ENCODE results near the gene ARID1B. TPM values are rescaled to one million over a fixed set of nuclear protein-coding genes. Genes with fewer than 3 reads are reported as not detected.
A peak's percentile ranks its signal among the peaks of the same experiment; 100 is the strongest.

The ARID1B gene
- total and polyA plus RNA-seq, 2 donors (not counting 1 experiment from before 2014, with no cell fraction given), result 47.2 to 280 TPM

GRCh38 chr6:156919370-156919769 lies 142.2 kb downstream of the ARID1B start:
- peaks cover 0 to 13% of the 10 kb centered on the region in 2 experiments for H3K36me3 ChIP-seq (replicated peaks in 1 of 2; ENCODE audit: control extremely low read depth in 1 of 2, control insufficient read depth in 1 of 2, extremely low read depth in 1 of 2, insufficient read depth in 2 of 2, low read length in 1 of 2)
- H2AFZ ChIP-seq (ENCODE audit: insufficient read depth, low read depth, low read length, poor library complexity, severe bottlenecking), result no peak overlapping the region
- no peak overlapping the region for H3K9ac ChIP-seq (ENCODE audit: low read length)
- H3K4me3 ChIP-seq (ENCODE audit: control extremely low read depth in 1 of 5, extremely low read depth in 1 of 5, insufficient read depth in 1 of 5, low read depth in 2 of 5, low read length in 4 of 5), result no peak overlapping the region
- Mint-ChIP-seq H3K9me3 (ENCODE audit: insufficient read depth) (no peaks in the 10 kb centered on the region), H3K4me3 (no peak overlapping the region), H3K4me1 (peaks cover 67% of the 10 kb centered on the region), H3K27ac (no peak overlapping the region), H3K27me3 (no peaks in the 10 kb centered on the region)
- ChIA-PET CTCF (interaction anchor here (1.1 kb wide), 1 partner anchor 110 kb away, joined by 3 read pairs; no protein-coding TSS in a partner anchor), POLR2A (interaction anchor here (0.6 to 0.7 kb wide), 3 partner anchors 11 to 355 kb away, joined by 3 to 4 read pairs (median 4); no protein-coding TSS in a partner anchor)
- no peak overlapping the region for H3K4me2 ChIP-seq (replicated peaks; ENCODE audit: low read depth, low read length, poor library complexity, severe bottlenecking)
- H4K20me1 ChIP-seq (ENCODE audit: control insufficient read depth, insufficient read depth, low read length, poor library complexity, severe bottlenecking), result peaks cover 21% of the 10 kb centered on the region
- no peak for DNase-seq
- H3K27ac ChIP-seq (ENCODE audit: low read length in 2 of 2), result no peak overlapping the region
- 95% methylated on average over 2 of the region's 2 CpGs for WGBS (ENCODE audit: insufficient coverage)
- intact Hi-C loops (cut with micrococcal nuclease), result loop anchor here (10.0 kb wide), 1 partner anchor 135 kb away; no protein-coding TSS in a partner anchor
- peaks cover 97% of the 10 kb centered on the region for H3K79me2 ChIP-seq (ENCODE audit: control insufficient read depth, insufficient read depth, low read length)
- no peak for ATAC-seq (ENCODE audit: low read depth)
- TF ChIP-seq EZH2 (IDR thresholded peaks at IDR 0.05; ENCODE audit: borderline replicate concordance, insufficient read depth, low read depth, low read length, poor library complexity, severe bottlenecking) (no peak), CTCF (IDR thresholded peaks at IDR 0.05) (no peak)
- peaks cover 39 to 50% of the 10 kb centered on the region in 2 donors for H3K4me1 ChIP-seq (ENCODE audit: control insufficient read depth in 2 of 2, insufficient read depth in 2 of 2, low read length in 2 of 2)
- no peaks in the 10 kb centered on the region for H3K27me3 ChIP-seq (replicated peaks in 1 of 4; ENCODE audit: control extremely low read depth in 1 of 4, control insufficient read depth in 3 of 4, insufficient read depth in 4 of 4, low read length in 3 of 4)
- no peaks in the 10 kb centered on the region for H3K9me3 ChIP-seq (ENCODE audit: control extremely low read depth in 1 of 3, control insufficient read depth in 2 of 3, insufficient read depth in 1 of 3, low read length in 2 of 3)

GRCh38 chr6:156919814-156920369 lies 142.7 kb downstream of the ARID1B start:
- Histone ChIP-seq H3K36me3 (replicated peaks in 1 of 2; ENCODE audit: control extremely low read depth in 1 of 2, control insufficient read depth in 1 of 2, extremely low read depth in 1 of 2, insufficient read depth in 2 of 2, low read length in 1 of 2) (peaks cover 0 to 13% of the 10 kb centered on the region in 2 experiments), H3K79me2 (ENCODE audit: control insufficient read depth, insufficient read depth, low read length) (peaks cover 97% of the 10 kb centered on the region), H3K4me1 (ENCODE audit: control insufficient read depth in 2 of 2, insufficient read depth in 2 of 2, low read length in 2 of 2) (peaks cover 41 to 52% of the 10 kb centered on the region in 2 donors), H2AFZ (ENCODE audit: insufficient read depth, low read depth, low read length, poor library complexity, severe bottlenecking) (no peak overlapping the region), H3K27me3 (replicated peaks in 1 of 4; ENCODE audit: control extremely low read depth in 1 of 4, control insufficient read depth in 3 of 4, insufficient read depth in 4 of 4, low read length in 3 of 4) (no peaks in the 10 kb centered on the region), H3K4me2 (replicated peaks; ENCODE audit: low read depth, low read length, poor library complexity, severe bottlenecking) (no peak overlapping the region), H3K27ac (ENCODE audit: low read length in 2 of 2) (no peak overlapping the region), H4K20me1 (ENCODE audit: control insufficient read depth, insufficient read depth, low read length, poor library complexity, severe bottlenecking) (peaks cover 24% of the 10 kb centered on the region), H3K4me3 (ENCODE audit: control extremely low read depth in 1 of 5, extremely low read depth in 1 of 5, insufficient read depth in 1 of 5, low read depth in 2 of 5, low read length in 4 of 5) (no peak overlapping the region), H3K9ac (ENCODE audit: low read length) (no peak overlapping the region), H3K9me3 (ENCODE audit: control extremely low read depth in 1 of 3, control insufficient read depth in 2 of 3, insufficient read depth in 1 of 3, low read length in 2 of 3) (no peaks in the 10 kb centered on the region)
- ChIA-PET POLR2A (interaction anchor here (0.6 kb wide), 1 partner anchor 11 kb away, joined by 4 read pairs; no protein-coding TSS in a partner anchor), CTCF (interaction anchor here (1.1 kb wide), 1 partner anchor 111 kb away, joined by 3 read pairs; no protein-coding TSS in a partner anchor)
- Mint-ChIP-seq H3K27ac (peak overlapping the region; percentile 4), H3K27me3 (no peaks in the 10 kb centered on the region), H3K4me3 (no peak overlapping the region), H3K9me3 (ENCODE audit: insufficient read depth) (no peaks in the 10 kb centered on the region), H3K4me1 (peaks cover 66% of the 10 kb centered on the region)
- intact Hi-C loops (cut with micrococcal nuclease), result loop anchor here (10.0 kb wide), 1 partner anchor 135 kb away; no protein-coding TSS in a partner anchor
- DNase-seq, result no peak
- no peak for ATAC-seq (ENCODE audit: low read depth)
- whole genome bisulfite sequencing (ENCODE audit: insufficient coverage), result 100% methylated on average over 2 of the region's 5 CpGs
- TF ChIP-seq CTCF (IDR thresholded peaks at IDR 0.05) (no peak), EZH2 (IDR thresholded peaks at IDR 0.05; ENCODE audit: borderline replicate concordance, insufficient read depth, low read depth, low read length, poor library complexity, severe bottlenecking) (no peak)
